HT-29 (cell line): ENCODE results near the gene HOXB9. TPM values are rescaled to one million over a fixed set of nuclear protein-coding genes. Genes with fewer than 3 reads are reported as not detected.

Source experiments
- DNase-seq: peaks from one replicate; pipeline ENCODE4 v3.0.0-alpha.2; 2015; ENCODE audit warnings: low spot score
- total RNA-seq: library from RNA; depleted of rRNA; stranded (reverse); fragments of >200 nt; shearing (Covaris generic); gene quantifications from 2 replicates; pipeline ENCODE4 v1.2.3, GENCODE V29; 2014; rRNA removed

Gene HOXB9
- total RNA-seq, result 177 and 188 TPM in 2 replicates

DNA sequence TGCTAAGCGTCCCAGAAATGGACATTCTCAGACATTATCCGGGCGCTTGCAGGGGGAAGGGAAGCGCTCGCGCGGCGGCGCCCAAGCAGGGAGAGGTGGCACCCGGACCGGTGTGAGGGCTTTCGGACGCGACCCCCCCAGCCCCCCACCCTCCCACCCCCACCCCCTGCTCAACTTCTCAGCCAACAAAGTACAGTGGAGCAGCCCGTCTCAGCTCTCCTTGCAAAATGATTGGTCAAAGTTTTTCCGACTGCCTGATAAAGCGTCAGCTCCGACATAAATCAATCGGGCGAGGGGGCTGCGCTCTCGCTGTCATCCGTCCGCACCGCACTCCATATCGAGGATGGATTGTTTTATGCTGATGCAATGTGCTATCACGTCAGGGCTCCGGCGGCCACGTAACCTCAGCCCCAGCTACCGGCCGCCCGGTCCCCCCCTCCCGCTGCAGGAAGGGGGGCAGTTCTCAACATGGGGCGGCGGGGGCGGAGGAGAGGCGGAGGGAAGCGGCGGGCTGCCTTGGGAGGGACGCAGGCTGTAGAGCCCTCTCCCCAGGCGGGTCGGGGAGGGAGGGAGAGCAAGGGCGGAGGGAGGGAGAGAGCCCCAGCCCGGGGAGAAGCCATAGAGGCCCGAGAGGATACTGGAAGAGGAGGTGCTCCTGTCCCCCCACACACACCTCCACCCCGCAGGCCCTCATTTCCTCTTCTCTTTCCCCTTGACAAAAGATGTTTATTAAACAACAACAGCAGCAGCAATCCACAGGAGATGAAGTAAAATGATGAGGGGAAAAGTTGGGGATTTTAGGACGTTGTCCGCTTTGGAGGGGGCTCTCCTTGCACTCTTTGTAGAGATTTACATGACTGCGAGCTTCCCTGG is at the start of gene HOXB9:
TSS of gene HOXB9 (minus strand) at position 114 of the 873 bp plus-strand sequence. CDS start at position 25, 89 bp downstream.
- peak; percentile 96 for DNase-seq

DNA sequence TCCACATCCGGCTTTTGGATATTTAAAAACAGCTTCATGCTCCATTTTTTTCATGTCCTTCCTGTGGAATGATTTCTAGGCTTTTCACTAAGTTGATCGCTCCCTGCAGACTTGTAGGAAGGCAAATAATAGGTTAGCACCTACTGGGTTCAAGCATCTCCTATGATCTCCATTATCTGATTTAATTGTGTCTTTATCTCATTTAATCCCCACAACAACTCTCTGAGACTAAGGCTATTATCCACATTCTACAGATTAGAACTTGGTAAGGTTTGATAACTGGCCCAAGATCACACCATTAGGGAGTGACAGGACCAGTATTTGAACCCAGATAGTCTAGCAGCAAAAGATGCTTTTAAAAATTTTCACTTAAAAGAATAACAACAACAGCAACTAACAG is 46.2 kb upstream of the HOXB9 start:
- DNase-seq, result no peak

DNA sequence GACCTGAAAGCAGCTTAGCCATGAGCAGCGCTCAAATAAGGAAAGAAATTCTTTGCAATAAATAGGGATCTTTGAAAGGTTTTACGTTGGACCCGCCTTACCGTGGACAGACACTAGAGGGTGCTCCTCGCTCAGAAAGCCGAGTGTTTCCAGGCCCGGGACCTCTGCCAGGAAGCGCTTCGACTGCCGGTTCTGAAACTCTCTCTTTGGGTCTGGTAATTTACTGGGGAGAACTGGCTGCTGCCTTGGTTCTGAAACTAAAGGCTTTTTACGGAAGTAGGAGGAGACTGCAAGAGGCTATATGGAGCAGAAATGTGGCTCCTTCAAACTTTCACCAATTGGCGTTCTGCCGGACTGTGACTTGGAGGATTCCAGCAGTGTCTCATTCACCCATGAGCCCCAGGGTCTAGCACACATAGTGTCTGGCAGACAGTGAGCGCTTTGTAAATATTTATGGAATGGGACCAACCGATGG is 45.6 kb upstream of the HOXB9 start:
- peak; percentile 88 for DNase-seq

DNA sequence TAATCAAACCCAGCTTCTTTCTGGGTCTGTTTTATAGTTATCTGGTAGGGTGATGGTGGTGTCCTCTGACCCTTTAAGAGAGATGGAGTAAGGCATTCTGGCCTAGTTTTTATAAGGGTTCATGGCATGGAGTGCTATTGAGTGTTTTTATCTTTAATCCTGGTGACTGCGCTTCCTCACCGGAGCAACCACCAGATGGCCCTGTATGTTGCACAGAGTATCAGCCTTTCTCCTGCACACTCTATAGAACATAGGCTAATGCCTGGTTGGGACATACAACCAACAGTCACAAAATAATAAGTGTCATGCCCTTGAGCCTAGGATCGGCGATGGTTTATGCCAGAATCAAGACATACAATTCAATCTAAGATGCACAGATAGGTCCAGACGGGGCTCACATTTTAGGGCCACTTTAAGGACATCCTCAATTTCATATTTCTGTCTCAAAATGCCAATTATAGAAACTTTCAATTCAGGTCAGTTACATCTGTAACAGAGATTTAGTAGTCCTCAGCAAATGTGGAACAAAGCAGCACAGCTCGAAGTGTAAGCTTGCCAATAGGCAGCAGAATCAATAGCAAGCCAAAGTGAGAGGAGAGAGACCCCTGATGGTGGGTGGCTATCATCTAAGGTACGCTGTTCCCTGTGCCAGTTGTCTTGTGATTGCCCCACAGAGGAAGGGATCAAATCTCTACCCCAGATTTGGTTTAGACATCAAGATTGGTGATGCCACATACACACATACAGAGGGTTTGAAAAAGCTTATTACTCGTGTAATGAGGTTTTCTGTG is 37.2 kb upstream of the HOXB9 start:
- DNase-seq, result peak; percentile 17

DNA sequence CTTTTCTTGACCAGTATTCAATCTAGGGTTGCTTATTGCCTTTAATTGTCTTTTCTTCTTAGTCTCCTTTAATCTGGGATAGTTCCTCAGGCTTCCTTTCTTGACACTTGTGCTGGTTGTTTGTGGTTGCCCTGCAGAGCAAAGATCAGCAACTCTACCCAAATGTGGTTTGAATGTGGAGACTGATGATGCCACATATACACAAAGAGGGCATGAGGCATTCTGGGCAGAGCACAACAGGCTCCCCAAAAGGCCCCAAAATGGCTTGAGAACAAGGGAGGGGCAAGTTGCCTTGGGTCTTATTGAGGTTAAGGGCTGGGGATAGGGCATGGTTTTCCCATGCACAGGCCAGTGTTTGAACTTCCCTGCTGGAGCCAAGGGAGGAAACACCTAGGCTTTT is 29.8 kb upstream of the HOXB9 start:
- DNase-seq, result no peak

DNA sequence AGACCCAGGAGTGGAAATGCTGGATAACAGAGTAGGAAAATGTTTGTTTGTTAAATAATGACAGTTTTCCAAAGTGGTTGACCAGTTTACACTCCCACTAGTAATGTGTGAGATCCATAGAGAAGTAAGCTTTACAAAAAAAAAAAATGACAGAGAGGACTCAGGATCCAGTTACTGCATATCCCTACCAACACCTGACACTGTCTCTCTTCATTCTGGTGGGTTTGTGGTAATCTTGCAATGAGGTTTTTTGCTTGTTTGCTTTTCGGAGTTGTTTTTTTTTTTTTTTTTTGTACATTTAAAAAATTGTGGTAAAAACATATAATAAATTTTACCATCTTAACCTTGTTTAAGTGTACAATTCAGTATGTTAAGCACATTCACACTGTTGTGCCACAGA is 23.6 kb upstream of the HOXB9 start:
- no peak for DNase-seq

DNA sequence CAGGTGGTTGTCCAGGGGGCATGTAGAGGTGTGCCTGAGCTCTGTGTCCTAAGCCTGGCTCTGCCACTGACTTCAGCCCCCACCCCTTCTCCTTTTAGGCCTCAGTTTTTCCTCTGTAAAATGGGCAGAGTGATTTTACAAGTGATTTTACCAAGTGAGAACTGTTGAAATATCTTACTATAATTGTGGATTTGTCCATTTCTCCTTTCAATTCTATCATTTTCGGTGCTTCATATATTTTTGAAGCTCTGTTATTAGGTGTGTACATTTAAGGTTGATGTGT is 21.7 kb upstream of the HOXB9 start:
- DNase-seq, result no peak

DNA sequence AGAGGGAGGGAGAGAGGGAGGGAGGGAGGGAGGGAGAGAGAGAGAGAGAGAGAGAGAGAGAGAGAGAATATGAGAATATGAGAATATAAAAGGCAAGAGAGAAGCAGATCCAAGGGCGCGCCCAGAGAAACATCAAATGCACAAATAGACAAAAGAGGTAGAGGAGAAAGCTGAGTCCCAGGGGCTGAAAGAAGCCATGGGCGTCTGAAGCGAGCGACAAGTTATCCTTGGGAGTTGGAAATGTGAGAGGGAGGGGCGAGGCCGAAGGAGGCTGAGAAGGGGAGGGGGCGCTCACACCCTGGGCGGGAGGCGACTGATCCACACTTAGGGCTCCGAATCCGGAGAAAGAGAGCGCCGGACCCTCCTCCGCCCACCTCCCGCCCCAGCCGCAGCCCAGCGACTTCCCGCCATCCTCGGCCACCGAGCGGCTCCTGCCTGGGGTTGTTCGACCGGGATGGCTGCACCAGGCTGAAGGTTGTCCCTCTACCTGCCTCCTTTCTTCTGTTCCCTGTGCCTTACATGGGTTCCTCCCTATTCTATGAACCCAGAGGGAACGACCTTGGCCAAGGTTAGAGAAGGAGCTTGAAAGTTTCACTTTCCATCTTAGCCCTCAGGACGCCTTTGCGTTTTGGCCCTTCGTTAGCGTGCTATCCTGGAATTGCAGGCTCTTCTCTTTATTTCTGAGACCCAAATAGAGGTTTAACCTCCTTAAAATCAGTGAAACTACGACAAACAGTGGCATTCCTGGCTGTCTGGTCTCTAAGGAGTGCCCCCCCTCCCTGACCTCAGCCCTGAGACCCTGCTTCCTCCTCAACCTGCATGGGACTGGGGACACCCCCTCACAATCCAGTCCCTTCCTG is 21.2 kb upstream of the HOXB9 start:
- peak; percentile 71 for DNase-seq

DNA sequence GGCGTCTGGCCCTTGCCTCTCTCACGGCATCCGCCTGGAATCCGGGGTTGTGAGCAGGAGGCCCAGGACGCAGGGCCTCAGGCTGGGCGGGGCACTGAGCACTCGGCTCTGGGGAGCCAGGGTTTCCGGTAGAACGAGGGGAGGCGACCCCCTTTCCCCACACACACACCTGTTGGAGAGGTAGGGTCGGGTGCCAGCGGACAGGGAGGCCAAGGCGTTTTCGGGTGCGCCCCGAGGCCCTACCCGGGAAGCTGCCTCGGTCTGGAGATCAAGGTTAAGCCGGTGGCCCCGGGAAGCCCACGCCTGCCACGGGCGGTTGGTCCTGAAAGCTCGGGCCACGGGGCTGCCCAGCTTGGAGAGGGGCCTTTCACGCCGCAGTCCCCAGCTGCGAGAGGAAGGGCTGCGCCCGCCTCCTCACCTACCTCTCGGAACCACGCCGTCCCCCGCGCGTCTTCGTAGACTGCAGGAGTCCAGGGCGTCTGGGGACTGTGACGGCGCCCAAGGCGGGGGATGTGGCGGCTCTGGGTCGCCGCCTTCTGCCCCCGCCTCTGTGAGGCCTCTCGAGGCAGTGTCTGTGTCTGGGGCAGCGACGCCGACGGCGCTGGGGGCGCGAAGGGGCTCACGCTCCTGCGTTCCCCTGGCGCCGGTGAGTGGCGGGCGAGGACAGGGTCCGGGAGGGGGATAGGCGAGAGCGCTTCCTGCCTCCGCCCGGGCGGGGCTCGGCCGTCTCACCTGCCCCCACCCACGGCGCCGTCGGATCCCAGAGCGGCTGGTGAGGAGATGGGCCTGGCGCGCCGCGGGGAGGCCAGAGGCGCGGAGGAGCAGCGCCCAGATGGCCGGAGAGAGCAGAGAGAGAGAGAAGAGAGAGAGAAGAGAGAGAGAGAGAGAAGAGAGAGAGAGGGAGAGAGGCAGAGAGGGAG is 20.3 kb upstream of the HOXB9 start:
- peak; percentile 69 for DNase-seq

DNA sequence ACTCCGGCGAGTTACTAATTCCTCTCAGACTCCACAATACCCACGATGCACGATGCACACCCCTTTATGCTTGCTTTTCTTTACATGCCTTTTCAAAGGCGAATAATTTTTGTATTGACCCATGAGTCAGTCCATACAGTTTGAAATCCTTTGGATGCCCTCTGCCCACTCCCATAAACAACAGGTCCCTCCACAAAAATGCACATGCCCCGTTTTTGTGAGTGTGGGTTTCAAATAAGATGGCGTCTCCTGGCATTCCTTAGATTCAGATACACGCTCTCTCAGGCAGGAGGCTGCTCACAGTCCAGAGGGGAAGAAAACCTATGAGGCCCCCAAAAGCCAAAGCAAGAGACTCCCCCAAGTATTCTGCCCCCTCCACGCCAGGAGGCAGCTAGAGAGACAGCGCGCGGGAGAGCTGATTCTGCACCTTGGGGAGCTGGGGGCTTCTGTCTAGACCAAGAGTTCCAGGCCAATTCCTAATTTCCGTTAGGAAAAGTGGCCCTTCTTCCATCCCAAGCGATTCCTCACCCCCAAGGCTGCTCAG is 19.6 kb upstream of the HOXB9 start:
- peak; percentile 61 for DNase-seq

DNA sequence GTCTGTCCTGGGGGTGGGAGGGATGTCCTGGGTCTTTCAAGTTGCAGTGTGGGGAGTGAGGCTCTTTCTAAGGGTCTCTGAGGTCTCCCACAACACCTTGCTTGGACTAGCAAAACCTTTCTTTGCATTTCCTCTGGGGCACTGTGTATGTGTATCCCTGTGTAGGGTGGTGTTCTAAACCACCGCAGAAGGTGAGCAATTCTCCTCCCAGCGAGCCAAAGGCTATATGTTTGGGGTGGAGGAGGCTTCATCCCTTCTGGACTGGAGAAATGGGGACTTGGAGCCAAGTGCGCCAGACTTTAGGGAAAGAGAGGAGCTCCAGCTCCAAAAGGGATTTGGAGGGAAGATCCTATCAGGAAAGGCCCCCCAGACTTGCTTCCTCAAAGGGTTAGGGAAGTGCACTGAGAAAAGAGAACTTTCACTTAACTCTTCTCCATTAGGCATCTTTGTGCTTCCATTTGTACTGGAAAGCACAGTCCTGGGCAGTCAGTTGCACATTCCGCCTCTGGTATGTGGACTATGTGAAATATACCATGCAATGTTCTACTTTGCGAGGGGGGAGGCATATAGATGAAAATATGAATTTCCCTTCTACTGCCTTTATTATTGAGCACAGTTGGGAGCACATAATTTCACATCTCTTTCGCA is 18.9 kb upstream of the HOXB9 start:
- peak; percentile 69 for DNase-seq

DNA sequence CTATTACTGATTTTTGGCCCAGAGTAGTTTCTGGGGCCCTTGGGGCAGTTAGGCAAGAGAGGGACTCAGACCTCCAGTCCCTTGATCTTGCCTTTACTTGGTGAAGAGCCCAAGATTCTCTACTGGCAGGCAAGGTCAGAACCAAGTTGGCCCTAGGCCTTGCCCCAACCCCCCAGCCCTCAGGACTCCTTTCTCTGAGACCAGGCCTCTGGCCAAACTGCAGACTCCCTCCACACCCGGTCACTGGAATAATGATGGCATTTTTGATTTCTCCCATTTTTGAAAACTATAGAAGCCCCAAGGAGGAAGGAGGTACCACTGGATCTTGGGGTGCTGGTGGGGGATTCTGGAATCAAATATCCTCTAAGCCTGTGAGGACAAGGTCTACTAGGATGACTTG is 18.0 kb upstream of the HOXB9 start:
- DNase-seq, result peak; percentile 56

DNA sequence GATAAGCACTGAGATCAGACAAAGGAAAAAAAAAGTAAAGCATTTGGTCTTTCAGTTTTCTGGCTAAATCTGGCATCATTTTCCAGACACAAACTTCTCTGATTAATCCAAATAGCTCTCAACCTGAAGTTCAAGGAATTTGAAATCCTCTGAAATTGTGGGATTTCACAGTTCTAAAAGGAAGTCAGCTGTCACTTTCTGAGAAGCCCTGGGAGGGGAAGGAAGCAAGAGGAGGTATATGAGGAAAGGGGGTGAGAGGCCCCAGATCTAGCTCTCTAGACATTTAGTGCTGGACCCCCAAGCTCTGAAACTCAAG is 17.5 kb upstream of the HOXB9 start:
- DNase-seq, result no peak

DNA sequence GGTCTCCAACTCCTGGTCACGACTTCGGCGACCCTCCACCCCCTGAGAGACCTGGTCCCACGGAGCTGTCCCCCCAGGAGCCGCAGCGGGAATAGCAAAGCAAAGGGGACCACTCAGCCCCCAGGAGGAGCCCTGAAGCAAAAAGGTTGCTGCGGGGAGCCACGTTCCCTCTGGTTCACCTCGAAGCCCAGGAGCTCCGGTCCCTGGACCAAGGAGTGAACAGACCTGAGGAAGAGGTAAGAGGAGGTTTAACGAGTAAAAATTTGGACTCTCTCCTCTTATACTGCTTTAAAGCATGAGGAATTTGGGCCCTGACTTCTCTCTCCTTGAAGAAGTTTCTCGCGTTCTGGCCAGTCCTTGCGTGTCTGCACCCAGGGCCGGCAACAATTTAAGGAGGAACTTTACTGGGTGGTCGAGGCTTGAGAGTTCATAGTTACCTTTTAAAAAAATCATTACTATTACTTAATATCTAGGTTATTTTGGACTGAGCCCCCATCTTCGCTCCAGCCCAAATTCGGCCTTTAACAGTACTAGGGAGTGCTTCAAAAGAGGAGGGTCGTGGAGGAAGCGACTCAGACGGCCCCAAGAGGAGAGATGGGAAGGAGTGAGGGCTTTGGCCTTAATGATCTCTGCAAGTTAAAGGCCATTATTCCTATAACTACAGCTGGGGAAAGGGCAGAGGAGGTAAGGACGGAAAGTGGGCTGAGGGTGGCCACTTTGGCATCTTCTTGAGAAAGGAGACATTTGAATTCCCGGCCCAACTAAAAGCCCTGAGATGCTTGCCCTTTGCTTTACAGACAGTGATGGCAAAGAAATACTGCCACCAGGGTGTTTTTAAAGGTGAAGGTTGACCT is 16.9 kb upstream of the HOXB9 start:
- DNase-seq, result peak; percentile 63

DNA sequence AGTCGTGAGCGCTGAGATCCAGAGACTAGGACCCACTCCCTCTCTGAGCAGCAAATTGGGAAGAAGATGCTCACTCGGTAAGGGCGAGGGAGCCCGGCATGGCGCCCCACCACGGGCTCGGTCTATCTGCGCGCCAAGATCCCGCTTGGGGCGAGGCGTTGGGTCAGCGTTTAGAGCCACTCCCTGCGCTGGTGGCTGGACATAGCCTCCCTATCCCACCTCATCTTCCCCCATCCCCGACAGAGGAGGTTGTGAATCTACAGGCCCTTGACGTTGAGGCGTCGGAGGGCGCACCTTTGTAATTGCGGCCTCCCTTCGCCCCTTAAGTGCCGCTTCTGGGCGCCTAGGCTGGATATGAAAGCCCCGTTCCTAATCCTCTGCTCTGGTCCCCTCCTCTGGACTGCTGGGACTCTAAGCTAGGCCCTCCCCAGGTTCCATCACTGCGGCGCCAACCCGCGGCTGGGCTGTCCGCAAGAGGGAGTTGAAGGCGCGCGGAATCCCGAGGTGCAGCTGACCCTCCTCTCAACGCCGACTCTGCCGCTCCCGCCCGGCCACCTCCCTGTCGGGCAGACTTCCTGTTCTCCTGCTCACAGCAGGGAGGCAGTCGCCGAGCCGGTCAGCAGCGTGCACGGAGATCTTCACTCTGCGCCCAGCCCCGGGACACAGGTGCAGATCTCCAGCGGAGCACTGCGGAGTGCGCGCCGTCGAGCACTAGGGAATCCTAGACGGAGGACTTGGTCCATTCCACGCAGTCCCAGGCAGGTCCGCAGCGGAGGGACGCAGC is 16.1 kb upstream of the HOXB9 start:
- DNase-seq, result peak; percentile 70

DNA sequence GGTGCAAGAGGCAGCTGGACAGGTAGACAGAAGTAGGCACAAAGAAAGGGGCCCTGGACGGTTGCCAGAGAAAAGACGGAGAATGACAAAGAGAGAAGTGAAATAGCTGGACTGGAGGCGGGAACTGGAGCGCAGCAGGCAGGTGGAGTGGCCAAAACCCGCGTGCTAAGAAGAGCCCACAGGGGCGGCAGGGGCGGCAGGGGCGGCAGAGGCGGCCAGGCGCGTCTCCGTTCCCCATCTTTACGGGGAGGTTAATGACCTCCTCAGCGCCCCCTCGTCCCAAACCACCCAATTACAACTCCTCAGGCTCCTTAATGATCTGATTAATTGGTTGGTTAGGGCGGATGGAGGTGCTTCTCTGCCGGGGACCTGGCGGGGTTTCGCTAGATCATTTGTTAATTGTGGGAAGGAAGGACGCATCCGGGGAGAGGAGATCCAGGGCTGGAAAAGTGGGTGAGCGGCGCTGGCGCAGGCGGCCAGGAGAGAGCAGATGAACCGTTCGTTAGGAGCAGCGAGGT is 15.4 kb upstream of the HOXB9 start:
- peak; percentile 67 for DNase-seq

DNA sequence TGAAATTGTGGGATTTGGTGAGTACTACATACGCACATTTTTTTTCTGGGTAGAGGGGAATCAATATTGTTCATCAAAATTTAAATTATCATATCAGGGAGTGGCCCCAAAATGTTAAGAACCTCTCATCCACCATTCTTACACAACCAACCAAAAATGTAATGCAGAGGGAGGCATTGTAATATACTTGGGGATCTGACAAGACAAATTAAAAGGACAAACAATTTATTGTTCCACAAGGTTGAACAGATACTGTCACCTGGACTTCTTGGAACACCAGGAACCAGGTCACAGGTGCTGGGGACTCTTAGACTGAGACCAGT is 14.7 kb upstream of the HOXB9 start:
- no peak for DNase-seq
